NCI-H345 treated with DMSO at 0.1 percent for 48 hours (cell line): ENCODE data around the gene SLC8A3.

ENCODE experiments used
- DNase-seq: peaks from one replicate; lab custom pipeline; 2025; ENCODE audit not compliant: unreplicated experiment; lab: John Stamatoyannopoulos, UW

Gene SLC8A3

DNA sequence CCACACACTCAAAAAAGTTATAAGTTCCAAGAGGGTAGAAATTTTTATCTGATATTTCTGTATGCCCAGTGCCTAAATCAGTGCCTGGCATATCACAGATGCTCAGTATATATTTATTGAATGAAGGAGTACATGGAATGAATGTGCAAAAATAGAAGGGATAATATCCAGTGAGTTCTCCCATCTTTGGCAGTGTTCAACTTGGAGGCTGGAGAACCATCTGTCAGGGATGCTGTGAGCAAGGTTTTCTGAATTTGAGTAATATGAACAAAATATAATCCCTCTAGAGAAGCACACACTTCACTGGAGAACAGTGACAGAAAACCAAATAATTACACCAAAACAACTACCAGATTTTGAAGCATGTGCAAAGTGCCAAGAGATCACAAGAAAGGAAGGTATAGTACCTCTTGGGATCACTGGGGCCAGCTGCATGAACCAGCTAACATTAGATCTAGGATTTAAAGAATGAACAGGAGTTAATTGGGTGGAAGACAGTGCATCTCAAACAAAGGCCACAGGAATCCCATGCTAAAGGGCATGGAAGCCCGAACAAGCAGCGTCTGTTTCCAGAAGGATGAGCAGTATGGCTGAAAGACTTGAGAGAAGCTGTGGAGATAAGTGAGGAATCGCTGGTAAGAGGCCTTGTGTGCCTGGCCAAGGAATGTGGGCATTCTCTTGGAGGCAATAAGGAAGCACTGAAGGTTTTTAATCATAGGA lies 11.5 kb downstream of the SLC8A3 start:
- DNase-seq, result no peak

GRCh38 chr14:70173569-70173968 lies 15.2 kb downstream of the SLC8A3 start:
- no peak for DNase-seq

DNA sequence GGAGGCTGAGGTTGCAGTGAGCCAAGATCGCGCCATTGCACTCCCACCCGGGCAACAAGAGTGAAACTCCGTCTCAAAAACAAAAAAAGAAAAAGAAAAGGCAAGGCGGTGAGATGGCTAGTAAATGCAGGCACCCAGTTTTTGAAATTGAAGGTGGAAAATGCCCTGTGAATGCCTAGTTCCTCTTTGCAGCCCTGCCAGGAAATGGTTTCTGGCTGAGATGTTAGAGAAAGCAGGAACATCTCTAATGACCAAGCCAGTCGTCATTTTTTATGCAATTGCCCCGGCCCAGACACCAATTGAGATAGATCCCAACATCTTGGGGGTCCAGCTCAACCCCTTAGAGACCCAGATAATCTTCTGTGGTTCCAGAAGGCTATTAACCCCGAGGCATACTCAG lies 17.0 kb downstream of the SLC8A3 start:
- no peak for DNase-seq

- no peak for DNase-seq
Measured at GRCh38 chr14:70170976-70171375, 17.8 kb downstream of the SLC8A3 start.

DNA sequence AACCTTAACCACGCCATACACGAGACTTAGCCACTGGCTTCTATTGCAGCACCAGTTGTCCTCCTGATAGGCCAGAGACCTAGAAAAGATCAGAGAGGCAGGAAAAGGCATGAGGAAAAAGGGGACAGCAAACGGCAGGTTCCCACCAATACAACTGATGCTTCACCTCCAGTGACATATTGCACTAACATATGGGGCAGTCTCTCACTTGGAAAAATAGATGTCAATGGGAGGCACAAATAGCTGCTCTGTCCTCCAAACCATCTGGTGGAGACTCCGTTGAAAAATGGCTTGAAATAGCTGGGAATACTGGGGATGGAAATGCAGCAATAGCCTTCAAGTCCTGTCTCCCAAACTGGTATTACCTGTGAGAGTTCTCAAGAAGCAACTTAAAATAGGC lies 20.3 kb downstream of the SLC8A3 start:
- no peak for DNase-seq

DNA sequence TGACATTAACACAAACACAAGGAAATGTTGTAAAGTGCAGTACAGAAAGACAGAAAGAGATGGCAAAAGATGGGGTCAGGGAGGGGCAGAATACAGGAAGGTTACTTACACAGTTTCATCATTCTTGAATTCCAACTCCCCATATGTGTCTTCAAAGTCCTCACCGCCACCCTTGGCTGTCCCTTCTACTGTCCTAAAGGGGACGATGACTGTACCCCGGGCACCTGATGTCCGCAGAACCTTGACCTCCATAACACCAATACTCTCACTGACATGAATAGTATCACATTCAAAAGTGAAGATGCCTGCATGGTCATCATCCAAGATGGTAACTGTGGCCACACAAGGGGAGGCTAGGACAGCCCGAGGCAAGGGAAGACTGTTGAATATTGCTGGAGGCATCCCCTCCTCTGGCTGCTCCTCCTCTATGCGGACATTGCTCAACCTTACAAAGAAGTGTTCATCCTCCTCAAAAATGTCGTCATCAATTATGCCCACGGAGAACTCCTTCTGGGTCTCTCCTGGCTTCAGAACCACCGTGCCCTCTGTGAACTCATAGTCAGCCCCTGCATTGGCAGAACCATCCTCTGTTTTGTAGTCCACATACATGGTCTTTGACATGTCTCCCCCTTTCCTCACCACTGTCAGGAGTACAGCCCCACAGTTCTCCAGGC lies 22.1 kb downstream of the SLC8A3 start:
- no peak for DNase-seq

DNA sequence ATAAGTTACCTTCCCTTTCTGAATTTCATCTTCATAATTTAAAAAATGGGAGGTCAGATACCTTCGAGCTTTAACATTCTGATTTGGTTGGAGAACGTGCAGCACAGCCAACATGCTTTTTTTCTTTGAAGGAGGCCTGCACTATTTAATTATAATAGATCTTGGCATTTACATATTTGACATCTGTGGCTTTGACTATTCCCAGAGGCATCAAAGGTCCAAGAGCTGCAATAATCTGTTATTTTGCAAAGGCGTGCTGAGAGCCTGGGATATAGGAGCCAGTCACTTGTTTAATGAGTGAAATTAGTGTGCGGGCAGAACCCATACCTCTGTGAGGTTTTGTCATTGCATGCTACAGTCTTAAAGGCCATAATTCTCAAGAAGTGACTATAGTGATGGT lies 26.4 kb downstream of the SLC8A3 start:
- no peak for DNase-seq

DNA sequence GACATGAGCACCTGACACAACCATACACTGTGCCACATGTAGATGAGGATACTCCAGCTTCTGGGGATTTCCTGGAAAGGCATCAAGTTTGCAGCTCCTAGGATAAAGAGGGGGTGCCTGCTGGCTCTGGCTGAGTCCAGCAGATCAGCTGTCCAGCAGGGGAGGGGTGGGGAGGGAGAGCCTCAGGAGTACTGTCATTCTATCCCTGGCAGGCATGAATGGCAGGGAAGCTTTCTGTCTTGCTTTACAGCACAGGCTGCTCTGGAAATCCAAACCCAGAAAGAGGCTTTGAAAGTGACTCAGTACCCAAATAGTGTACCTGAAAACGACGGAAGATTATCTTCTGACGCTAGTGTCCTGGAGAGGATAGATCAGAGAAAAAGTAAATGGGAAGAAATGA lies 32.2 kb downstream of the SLC8A3 start:
- DNase-seq, result no peak

DNA sequence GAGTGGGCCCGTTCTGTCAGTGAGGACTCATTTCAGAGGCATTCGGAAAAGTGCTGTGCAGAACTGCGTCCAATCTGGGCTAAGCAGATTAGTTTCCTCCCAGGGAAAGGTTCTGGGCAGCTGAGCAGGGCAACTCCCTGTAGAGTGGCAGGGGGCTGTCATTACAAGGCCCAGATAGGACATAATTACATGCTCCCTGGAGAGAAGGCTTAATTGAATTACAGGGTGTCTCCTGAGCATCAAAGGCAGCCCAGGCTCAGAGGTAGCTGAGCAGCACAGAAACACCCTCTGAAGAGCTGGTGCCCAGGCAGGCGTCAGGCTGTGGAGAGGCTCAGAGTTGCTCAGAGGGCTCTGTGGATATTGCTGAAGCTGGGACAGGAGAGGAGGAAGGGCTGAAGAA lies 36.0 kb downstream of the SLC8A3 start:
- no peak for DNase-seq

DNA sequence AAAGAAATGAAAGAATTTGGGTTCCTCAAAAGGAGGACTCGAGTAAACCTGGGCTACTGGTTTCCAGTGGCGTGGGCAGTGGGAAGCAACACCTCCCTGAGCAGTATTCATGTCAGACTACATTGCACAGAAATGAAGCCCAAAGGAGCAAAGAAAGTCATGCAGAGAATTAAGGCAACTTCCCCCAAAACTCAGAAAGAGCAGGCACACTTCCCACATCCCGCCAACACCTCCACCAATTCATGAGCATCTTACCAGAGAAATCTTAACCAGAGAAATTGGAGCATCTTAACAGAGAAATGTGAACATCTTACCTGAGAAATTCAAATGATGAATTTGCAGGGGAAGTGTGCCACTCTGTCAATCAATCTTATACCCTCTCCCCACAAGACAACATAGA lies 36.7 kb downstream of the SLC8A3 start:
- no peak for DNase-seq

GRCh38 chr14:70149596-70150165 lies 39.1 kb downstream of the SLC8A3 start:
- DNase-seq, result no peak

DNA sequence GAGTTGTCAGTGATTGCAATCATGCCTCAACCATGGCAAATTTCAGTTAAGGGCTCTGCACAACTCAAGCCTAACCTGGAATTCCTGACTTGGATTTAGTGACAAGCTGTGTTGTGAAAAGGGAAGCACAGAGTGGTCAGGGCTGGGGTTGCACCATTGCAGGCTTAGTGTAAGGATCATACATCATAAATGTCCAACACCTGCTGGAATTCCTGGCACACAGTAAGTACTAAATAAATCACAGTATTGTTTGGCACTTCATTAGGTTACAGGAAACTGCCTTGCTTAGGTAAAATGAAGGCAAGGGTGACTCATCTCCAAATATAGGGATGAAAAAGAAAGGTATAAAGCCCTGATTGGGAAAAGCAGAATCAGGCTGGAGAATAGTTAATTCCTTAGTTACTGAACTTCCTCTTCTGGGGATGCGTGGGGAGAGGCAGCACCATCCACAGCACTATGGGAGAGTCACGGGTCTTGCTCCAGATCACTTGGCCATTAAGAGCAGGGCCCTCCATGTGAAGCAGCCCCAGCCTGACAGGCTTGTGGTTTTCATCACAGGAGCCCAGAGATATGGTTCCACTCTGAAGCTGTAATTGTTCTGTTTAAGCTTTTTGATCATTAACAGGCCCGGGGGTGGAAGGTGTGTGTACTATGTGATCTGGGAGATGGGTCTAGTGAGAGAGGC lies 39.7 kb downstream of the SLC8A3 start:
- DNase-seq, result no peak

DNA sequence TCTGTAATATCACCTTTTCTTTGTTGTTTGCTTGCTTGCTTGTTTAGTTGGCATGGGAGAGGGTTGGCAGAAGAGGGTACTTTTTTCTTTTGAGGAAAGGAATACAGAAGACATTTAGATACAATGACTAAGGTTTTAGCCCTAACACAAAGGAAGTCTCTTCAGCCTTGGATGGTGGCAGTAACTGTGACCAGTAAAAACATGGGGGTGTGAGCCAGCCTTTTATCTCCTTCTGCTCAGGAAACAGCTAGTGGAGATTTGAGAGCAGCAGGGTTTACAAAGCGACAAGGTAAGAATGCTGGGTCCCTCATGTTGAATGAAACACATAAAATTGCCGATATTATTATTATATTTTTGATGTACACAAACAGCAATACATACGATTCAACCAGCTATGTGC lies 40.4 kb downstream of the SLC8A3 start:
- no peak for DNase-seq

GRCh38 chr14:70144046-70144445 lies 44.7 kb downstream of the SLC8A3 start:
- no peak for DNase-seq

DNA sequence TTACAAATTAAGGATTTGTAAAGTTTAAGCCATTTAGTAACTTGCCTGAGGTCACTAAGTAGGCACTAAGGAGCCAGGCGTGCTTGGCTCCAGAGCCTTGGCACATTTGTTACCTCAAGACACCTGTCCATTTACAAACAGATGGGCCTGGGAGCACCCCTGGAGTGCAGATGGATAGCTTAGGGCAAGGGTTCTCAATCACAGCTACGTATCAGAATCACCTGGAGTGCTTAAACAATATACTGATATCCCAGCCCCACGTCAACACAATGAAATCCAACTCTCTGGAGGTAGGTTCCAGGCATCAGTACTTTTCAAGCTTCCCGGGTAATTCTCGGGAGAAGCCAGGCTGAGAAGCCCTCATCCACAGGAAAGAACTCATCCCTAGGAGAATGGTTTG lies 45.4 kb downstream of the SLC8A3 start:
- no peak for DNase-seq

DNA sequence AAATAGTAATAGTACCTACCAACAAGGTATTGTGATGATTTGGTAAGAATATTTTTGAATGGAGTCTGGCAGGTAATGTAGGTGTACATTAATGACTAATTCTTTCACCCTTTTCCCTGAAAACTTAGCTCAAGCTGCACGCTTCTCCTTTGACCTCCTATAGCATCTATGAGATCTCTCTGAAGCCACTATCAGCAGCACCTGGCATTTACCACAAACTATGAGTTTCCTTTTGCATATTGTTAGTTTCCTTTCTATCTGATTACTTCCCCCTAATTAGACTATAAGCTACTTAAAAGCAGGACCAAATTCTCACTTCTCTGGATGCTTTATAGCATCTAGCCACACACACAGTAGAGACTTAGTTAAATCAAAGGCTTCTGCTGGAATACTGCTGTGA lies 48.1 kb downstream of the SLC8A3 start:
- no peak for DNase-seq

GRCh38 chr14:70139384-70139783 lies 49.4 kb downstream of the SLC8A3 start:
- DNase-seq, result no peak

- DNase-seq, result no peak
Measured at GRCh38 chr14:70137788-70138187, 51.0 kb downstream of the SLC8A3 start.

DNA sequence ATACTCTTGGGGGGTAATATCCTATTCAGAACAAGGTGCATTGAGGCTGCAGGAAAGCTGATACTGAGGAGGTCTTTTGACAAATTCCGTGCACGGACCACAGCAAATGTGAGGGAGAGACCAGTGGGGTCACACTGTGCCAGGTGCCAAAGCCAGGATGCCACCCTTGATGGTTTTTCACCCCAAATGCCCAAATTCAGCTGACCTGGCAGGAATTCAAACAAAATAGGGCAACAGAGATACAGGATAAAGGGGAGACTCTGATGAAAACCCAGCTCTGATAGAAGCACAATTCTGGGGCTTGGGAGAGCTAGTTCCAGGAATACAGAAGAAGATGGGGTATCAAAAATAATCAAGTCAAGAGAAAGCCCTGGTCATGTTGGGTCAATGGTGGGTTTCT lies 55.3 kb downstream of the SLC8A3 start:
- no peak for DNase-seq

DNA sequence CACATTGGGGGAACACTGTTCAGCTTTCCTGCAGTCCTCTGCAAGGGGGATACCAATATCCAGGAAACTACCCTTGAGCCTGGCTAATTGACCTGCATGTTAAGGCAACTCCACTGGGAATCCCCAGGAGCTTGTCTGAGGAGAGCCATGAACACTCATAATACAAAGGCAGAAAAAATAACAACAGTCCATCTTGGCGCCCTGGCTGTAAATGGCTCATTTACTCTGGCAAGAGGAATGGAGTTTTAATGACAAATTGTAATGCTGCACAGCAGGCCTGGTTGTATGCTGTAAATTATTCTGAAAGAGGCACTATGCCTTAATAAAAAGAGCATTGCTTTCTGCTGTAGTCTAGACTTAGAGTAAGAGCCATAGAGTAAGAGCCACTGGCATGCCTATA lies 58.3 kb downstream of the SLC8A3 start:
- peak; percentile 25 for DNase-seq

- no peak for DNase-seq
Measured at GRCh38 chr14:70127186-70127585, 61.6 kb downstream of the SLC8A3 start.

- DNase-seq, result no peak
Measured at GRCh38 chr14:70123796-70124195, 65.0 kb downstream of the SLC8A3 start.
